A549 (cell line): ENCODE measurements around the gene AP3B1. TPM values are rescaled to one million over a fixed set of nuclear protein-coding genes. Genes with fewer than 3 reads are reported as not detected.

Experiments
- ATAC-seq, 2 experiments: fragments of 200-7000 bp in 1 of 2; fragments of >200 bp in 1 of 2; cut with Nextera tagmentation in 1 of 2; cut with Tn5 transposase in 1 of 2; 3 replicates each; pipeline versions ENCODE4 v1.8.0 to v1.9.1; 2018 to 2020; ENCODE audit warnings: mild to moderate bottlenecking in 1 of 2, moderate library complexity in 1 of 2
- CTCF ChIA-PET: fragments of 300-600 bp; sonication (Branson Sonifier 250); formaldehyde crosslinking; extraction: SDS; loops from one replicate; lab custom pipeline; 2021; ENCODE audit warnings: antibody characterized with exemption, inconsistent platforms; lab: Yijun Ruan, JAX
- POLR2A ChIA-PET: fragments of 350-600 bp; formaldehyde crosslinking; extraction: SDS; loops from one replicate; lab custom pipeline; 2021; ENCODE audit warnings: antibody characterized with exemption, inconsistent platforms; lab: Yijun Ruan, JAX
- DNase-seq, 2 experiments: peaks; one replicate each; pipeline versions ENCODE4 v3.0.0 to v3.0.0-alpha.2; 2011 to 2016; ENCODE audit warnings: low read depth in 1 of 2, low spot score in 1 of 2
- FAIRE-seq: peaks from 2 replicates; lab custom pipeline; 2011; peaks lifted over from hg19 to GRCh38; lab: Jason Lieb, UNC
- H3K27ac ChIP-seq, 2 experiments: fragments of >200 bp; sonication (Bioruptor Twin); formaldehyde crosslinking; 3 replicates each; pipeline ENCODE4 v1.5.1; 2016 to 2017
- H3K4me1 ChIP-seq: fragments of >200 bp; sonication (Bioruptor Twin); formaldehyde crosslinking; 3 replicates; pipeline ENCODE4 v1.6.1; 2016
- H3K4me2 ChIP-seq: fragments of >200 bp; sonication (Bioruptor Twin); formaldehyde crosslinking; 3 replicates; pipeline ENCODE4 v1.6.1; 2016
- H3K4me3 ChIP-seq: fragments of >200 bp; sonication (Bioruptor Twin); formaldehyde crosslinking; 3 replicates; pipeline ENCODE4 v1.5.1; 2016
- H3K9me3 ChIP-seq: fragments of >200 bp; sonication (Bioruptor Twin); formaldehyde crosslinking; 3 replicates; pipeline ENCODE4 v1.6.1; 2016
- ATOH8 ChIP-seq: fragments of 250-450 bp; sonication (Bioruptor Pico); IDR thresholded peaks from 2 replicates; pipeline ENCODE4 v1.5.0; 2020; ENCODE audit warnings: low read depth, mild to moderate bottlenecking, moderate library complexity
- BHLHE40 ChIP-seq: IDR thresholded peaks from 2 replicates; pipeline ENCODE4 v1.6.1; 2012; ENCODE audit warnings: low read depth, low read length, inconsistent platforms
- CEBPB ChIP-seq, 2 experiments: fragments of >200 bp in 1 of 2; sonication (Bioruptor Twin) in 1 of 2; formaldehyde crosslinking in 1 of 2; IDR thresholded peaks; 2 replicates each; pipeline ENCODE4 v1.6.1; 2012 to 2016
- CHD4 ChIP-seq: fragments of 200-600 bp; sonication (generic); IDR thresholded peaks from 2 replicates; pipeline ENCODE4 v1.6.1; 2016; ENCODE audit warnings: antibody characterized with exemption, mild to moderate bottlenecking, borderline replicate concordance
- EHF ChIP-seq: fragments of 250-450 bp; sonication (Bioruptor Pico); IDR thresholded peaks from 2 replicates; pipeline ENCODE4 v1.5.0; 2020; ENCODE audit warnings: mild to moderate bottlenecking
- FOSB ChIP-seq: fragments of 250-450 bp; sonication (Bioruptor Pico); IDR thresholded peaks from 2 replicates; pipeline ENCODE4 v1.5.0; 2020; ENCODE audit warnings: mild to moderate bottlenecking, moderate library complexity
- HDAC2 ChIP-seq: fragments of 200-600 bp; sonication (generic); IDR thresholded peaks from 2 replicates; pipeline ENCODE4 v1.6.1; 2016
- HES2 ChIP-seq: fragments of >200 bp; sonication (Bioruptor Twin); formaldehyde crosslinking; IDR thresholded peaks from 2 replicates; pipeline ENCODE4 v1.6.1; 2016
- HMGXB4 ChIP-seq: fragments of 250-450 bp; sonication (Bioruptor Pico); IDR thresholded peaks from 2 replicates; pipeline ENCODE4 v1.5.0; 2021; ENCODE audit warnings: mild to moderate bottlenecking, moderate library complexity, borderline replicate concordance
- HOXA7 ChIP-seq: fragments of 250-450 bp; sonication (Bioruptor Pico); IDR thresholded peaks from 2 replicates; pipeline ENCODE4 v1.5.0; 2020; ENCODE audit warnings: mild to moderate bottlenecking, moderate library complexity
- HOXB5 ChIP-seq: fragments of 250-450 bp; sonication (Bioruptor Pico); IDR thresholded peaks from 2 replicates; pipeline ENCODE4 v1.5.0; 2020; ENCODE audit warnings: mild to moderate bottlenecking, moderate library complexity
- JUNB ChIP-seq: fragments of >200 bp; sonication (Bioruptor Twin); formaldehyde crosslinking; IDR thresholded peaks from 2 replicates; pipeline ENCODE4 v1.6.1; 2016
- MYC ChIP-seq: IDR thresholded peaks from 2 replicates; pipeline ENCODE4 v1.6.1; 2012; ENCODE audit warnings: mild to moderate bottlenecking, inconsistent platforms, low read length, improper control_type of control experiment, borderline replicate concordance
- NFE2L2 ChIP-seq: fragments of 150-350 bp; conservative IDR thresholded peaks from 2 replicates; pipeline ENCODE4 v1.6.1; 2014; ENCODE audit warnings: low read length
- NPAS2 ChIP-seq: fragments of 250-450 bp; sonication (Bioruptor Pico); IDR thresholded peaks from 2 replicates; pipeline ENCODE4 v1.8.0; 2022; ENCODE audit warnings: mild to moderate bottlenecking, moderate library complexity, borderline replicate concordance
- PBX3 ChIP-seq: IDR thresholded peaks from 2 replicates; pipeline ENCODE4 v1.6.1; 2012
- POLR2A ChIP-seq: IDR thresholded peaks from 2 replicates; pipeline ENCODE4 v1.6.1; 2012; ENCODE audit warnings: mild to moderate bottlenecking, low read length
- POLR2AphosphoS2 ChIP-seq: conservative IDR thresholded peaks from 2 replicates; pipeline ENCODE4 v1.6.1; 2012; ENCODE audit warnings: low read length, improper control_type of control experiment, inconsistent platforms
- RCOR1 ChIP-seq: fragments of 150-350 bp; IDR thresholded peaks from 2 replicates; pipeline ENCODE4 v1.6.1; 2014; ENCODE audit warnings: antibody characterized with exemption, low read length, low read depth
- SMC3 ChIP-seq: fragments of >200 bp; sonication (Bioruptor Twin); formaldehyde crosslinking; IDR thresholded peaks from 3 replicates; pipeline ENCODE4 v1.6.1; 2018; ENCODE audit warnings: inconsistent platforms
- ZC3H11A ChIP-seq: fragments of 450-650 bp; IDR thresholded peaks from 2 replicates; pipeline ENCODE4 v1.6.1; 2014; ENCODE audit warnings: antibody characterized with exemption, mild to moderate bottlenecking
- ZFP36 ChIP-seq: fragments of 450-650 bp; IDR thresholded peaks from 2 replicates; pipeline ENCODE4 v1.6.1; 2014; ENCODE audit warnings: borderline replicate concordance; ENCODE audit not compliant: partially characterized antibody
- WGBS: methylation state at CpG from one replicate; pipeline ENCODE4 v1.1.6; 2017; ENCODE audit errors: missing lambda C conversion rate; 5-methylcytosine and 5-hydroxymethylcytosine counted together
- polyA plus RNA-seq, 4 experiments: library from polyadenylated mRNA; depleted of rRNA in 3 of 4; stranded (reverse); fragments of >200 nt; fragmentation: RNase III in 1 of 4; extraction: RNeasy Plus Mini Kit Qiagen cat#74134 plus additional on column Dnase treatment in 1 of 4; gene quantifications; 2 replicates in 3 of 4; 3 replicates in 1 of 4; pipeline ENCODE4 v1.2.3, GENCODE V29; 2011 to 2017

The AP3B1 gene
- polyA plus RNA-seq, 2 of the 4 experiments (the other 2 are of a cell fraction): 52.4 to 70.5 TPM

- FAIRE-seq: no peak
Observed at GRCh38 chr5:77995793-77996409, 298.6 kb downstream of the AP3B1 start.

GRCh38 chr5:77994943-77995342 lies 299.6 kb downstream of the AP3B1 start:
- ChIA-PET POLR2A (no interaction called here), CTCF (interaction anchor here (0.8 to 0.9 kb wide), 3 partner anchors 13 to 19 kb away, joined by 3 to 5 read pairs (median 3); no protein-coding TSS in a partner anchor)
- Histone ChIP-seq H3K4me1 (0 out of 3 replicates have a peak, but pooled peaks cover 4% of the 10 kb centered on the region), H3K4me2 (no peak overlapping the region), H3K27ac (no peak overlapping the region), H3K9me3 (no peaks in the 10 kb centered on the region), H3K4me3 (no peak overlapping the region)
- TF ChIP-seq RCOR1: no peak
- TF ChIP-seq SMC3: no peak
- TF ChIP-seq ATOH8 (CRISPR knock-in tag): no peak
- no peak for TF ChIP-seq HOXB5
- no peak for TF ChIP-seq EHF (CRISPR knock-in tag)
- TF ChIP-seq FOSB (CRISPR knock-in tag): no peak
- TF ChIP-seq HMGXB4: no peak
- TF ChIP-seq HOXA7 (CRISPR knock-in tag): no peak
- TF ChIP-seq PBX3: no peak
- TF ChIP-seq ZC3H11A: no peak
- TF ChIP-seq BHLHE40: no peak
- TF ChIP-seq HES2: no peak
- no peak for TF ChIP-seq ZFP36
- TF ChIP-seq CHD4: no peak
- TF ChIP-seq CEBPB (IDR thresholded peaks at IDR 0.05): no peak
- TF ChIP-seq JUNB: no peak
- TF ChIP-seq MYC: no peak
- TF ChIP-seq HDAC2: no peak
- no peak for TF ChIP-seq POLR2AphosphoS2
- no peak for TF ChIP-seq NPAS2 (CRISPR knock-in tag)
- no peak for FAIRE-seq
- DNase-seq: no peak
- WGBS: 81% methylated on average over 3 of the region's 3 CpGs
- no peak for ATAC-seq

More at GRCh38 chr5:77995793-77996409, 298.6 kb downstream of the AP3B1 start:
- ChIA-PET CTCF (interaction anchor here (0.8 to 0.9 kb wide), 3 partner anchors 12 to 19 kb away, joined by 3 to 5 read pairs (median 3); no protein-coding TSS in a partner anchor), POLR2A (no interaction called here)
- no peak for ATAC-seq
- no peaks in the 10 kb centered on the region for H3K4me1 ChIP-seq
- H3K27ac ChIP-seq: no peak overlapping the region
- WGBS: 93% methylated on average over 12 of the region's 12 CpGs
- no peaks in the 10 kb centered on the region for H3K9me3 ChIP-seq
- TF ChIP-seq NFE2L2 (no peak), POLR2A (no peak), ZFP36 (no peak), MYC (no peak), CHD4 (no peak)
- TF ChIP-seq, all 56 proteins: peak for 0
- no peak for DNase-seq
- no peak overlapping the region for H3K4me3 ChIP-seq
- H3K4me2 ChIP-seq: no peak overlapping the region
